ENCODE data around the gene PTK7.
A peak's percentile ranks its signal among the peaks of the same experiment; 100 is the strongest.
"Not testable (repeated sequence)": the region's sequence is repeated elsewhere in the genome, so short reads cannot be mapped to it uniquely, and the experiment has no call there.

The PTK7 gene

DNA sequence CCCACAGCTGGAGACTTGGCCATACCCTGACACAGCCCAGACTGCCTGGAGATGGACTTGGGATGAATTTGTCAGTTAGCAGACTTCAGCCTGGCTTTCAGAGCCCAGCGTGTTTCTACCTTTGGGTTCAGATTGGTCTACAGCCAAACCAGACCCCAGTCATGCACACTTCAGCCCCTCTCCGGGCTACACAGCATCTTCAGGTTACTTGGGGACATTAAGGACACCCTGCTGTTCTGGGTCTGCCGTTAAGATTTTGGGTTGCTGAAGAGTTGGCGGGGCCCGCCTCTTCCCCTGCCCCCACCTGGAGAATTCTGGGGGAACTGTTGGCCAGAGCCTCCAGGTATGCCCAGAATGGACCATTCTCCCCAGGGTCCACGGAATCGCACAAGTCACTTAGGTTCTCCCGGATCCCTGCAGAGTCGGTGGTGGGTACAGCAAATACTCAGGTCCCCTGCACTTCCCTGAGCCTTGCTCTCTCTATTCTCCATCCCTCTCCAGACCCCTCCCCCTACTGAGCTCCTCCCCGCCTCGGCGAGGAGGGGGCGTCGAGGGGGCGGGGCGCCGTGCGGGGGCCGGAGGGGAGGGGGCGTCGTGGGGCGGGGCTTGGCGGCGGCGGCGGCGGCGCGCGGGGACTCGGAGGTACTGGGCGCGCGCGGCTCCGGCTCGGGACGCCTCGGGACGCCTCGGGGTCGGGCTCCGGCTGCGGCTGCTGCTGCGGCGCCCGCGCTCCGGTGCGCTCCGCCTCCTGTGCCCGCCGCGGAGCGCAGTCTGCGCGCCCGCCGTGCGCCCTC lies at the start of gene PTK7:
PTK7 (plus strand) TSS at position 645 of the 794 bp plus-strand sequence. CDS start 175 bp downstream, outside the sequence.
- no peak for DNase-seq

DNA sequence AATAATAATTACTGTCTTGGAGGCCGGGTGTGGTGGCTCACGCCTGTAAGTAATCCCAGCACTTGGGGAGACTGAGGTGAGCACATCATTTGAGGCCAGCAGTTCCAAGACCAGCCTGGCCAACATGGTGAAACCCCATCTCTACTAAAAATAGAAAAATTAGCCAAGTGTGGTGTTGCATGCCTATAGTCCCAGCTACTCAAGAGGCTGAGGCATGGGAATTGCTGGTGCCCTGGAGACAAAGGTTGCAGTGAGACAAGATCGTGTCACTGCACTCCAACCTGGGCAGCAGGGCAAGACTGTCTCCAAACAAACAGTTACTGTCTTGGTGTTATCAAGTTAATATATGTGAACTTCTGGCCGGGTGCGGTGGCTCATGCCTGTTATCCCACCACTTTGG lies 49.7 kb upstream of the PTK7 start:
- DNase-seq = no peak

DNA sequence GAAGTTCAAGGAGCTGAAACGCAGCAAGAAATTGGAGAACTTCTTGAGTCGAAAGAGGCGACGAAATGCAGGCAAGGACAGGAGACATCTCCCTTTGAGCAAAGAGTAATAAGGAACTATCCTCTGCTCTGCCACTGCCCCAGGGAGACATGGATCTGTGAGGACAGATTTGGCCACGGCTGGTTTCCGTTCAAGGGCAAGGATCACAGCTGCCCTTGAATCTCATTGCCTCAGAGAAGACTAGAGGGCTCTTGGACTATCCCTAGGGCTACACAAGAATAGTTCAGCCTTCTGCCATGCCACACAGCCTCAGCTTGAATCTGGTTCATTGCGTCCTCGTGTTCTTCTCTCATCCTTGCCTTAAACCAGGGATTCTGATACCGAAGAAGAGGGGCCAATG lies 47.0 kb upstream of the PTK7 start:
- DNase-seq = no peak

DNA sequence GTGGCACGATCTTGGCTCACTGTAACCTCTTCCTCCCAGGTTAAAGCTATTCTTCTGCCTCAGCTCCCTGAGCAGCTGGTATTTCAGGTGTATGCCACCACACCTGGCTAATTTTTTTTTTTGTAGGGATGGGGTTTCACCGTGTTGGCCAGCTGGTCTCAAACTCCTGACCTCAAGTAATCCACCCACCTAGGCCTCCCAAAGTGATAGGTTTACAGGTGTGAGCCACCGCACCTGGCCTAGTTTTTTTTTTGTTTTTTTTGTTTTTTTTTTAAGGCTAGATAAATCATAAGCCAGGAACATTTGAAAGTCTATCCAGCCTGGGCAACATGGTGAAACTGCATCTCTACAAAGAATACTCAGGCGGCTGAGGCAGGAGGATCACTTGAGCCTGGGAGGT lies 43.8 kb upstream of the PTK7 start:
- DNase-seq = no peak

- DNase-seq = no peak
Observed at GRCh38 chr6:43033496-43034189, 42.5 kb upstream of the PTK7 start.

GRCh38 chr6:43034190-43034525 lies 42.0 kb upstream of the PTK7 start:
- DNase-seq = no peak

DNA sequence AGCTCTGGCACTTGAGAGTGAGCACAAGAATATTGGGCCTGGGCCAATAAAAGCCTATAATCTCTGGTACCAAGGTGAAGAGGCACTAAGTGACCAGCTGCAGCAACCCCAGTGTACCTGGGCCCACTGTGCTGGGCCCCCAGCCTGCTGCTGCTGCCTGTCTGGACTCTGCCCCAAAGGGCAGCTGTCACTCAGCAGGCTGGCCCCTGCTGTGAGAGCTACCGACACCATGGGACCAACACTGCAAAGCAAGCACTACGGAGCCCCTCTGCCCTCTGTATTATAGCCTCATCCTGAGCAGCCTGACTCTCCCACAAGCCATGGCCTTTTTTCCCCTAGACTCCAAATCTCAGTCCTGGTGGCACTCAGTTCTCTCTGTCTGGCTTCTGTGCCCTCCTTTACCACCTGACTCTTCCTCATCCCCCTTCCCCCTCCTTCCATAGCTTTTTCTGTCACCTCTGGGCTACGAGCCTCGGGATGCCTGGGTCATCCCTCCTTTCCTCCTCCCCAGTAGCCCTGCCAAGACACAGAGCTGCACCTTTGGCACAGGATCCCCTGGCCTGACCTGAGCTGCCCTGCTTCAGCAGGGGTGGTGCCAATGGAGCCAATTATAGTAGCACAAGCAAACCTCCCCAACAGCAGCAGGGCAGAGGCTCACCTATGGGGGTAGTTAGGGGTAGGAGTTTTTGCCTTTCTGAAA lies 40.5 kb upstream of the PTK7 start:
- no peak for DNase-seq

DNA sequence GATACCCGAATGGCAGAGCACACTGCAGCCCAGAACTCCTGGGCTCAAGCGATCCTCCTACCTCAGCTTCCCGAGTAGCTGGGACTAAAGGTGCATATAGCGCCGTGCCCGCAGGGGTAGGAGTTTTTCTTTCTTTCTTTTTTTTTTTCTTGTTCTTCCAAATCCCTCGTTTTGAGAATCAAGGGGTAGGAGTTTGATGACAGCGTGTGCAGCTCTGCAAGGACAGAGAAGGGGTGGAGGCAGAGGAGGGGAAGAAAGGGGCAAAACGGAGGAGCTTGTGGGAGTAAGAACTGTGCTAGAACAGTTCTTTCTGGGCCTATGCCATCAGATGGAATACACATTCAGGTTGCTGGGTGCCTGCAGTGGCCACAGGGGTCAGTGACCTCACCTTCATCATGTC lies 39.4 kb upstream of the PTK7 start:
- no peak for DNase-seq

- DNase-seq = no peak
Observed at GRCh38 chr6:43037197-43037596, 38.9 kb upstream of the PTK7 start.

GRCh38 chr6:43037706-43038105 lies 38.4 kb upstream of the PTK7 start:
- DNase-seq = no peak

GRCh38 chr6:43038727-43039126 lies 37.4 kb upstream of the PTK7 start:
- DNase-seq = no peak

DNA sequence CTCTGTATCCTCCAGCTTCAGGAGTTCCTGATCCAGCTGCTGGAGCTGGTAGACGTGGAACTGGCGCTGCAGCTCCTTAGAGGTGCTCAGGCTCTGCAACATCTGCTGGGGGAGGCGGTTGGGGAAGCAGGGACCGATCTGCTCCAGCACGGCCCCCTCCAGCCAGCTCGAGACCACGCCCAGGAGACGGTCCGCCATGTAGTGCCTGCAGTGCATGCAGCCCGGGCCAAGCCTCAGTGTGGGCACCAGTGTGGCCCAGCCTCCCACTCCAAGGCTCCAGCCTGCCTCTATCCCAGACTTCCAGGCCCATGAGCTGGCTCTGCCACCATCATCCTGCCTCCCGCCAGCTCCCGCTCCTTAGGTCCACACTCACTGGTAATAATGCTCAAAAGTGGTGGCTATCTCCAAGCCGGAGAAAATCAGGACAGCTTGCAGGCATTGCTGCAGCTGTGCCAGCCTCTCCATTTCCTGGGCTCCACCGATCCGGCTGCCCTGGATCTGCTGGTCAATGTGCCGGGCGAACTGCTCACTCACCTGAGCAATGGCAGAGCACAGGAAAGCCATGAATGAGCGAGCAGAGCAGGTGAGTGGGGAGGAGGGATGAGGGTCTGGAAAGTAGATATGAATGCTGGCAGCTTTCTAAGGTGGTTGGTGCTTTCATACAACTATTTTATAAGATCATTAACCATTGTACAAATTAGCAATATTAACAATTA lies 35.4 kb upstream of the PTK7 start:
- no peak for DNase-seq

DNA sequence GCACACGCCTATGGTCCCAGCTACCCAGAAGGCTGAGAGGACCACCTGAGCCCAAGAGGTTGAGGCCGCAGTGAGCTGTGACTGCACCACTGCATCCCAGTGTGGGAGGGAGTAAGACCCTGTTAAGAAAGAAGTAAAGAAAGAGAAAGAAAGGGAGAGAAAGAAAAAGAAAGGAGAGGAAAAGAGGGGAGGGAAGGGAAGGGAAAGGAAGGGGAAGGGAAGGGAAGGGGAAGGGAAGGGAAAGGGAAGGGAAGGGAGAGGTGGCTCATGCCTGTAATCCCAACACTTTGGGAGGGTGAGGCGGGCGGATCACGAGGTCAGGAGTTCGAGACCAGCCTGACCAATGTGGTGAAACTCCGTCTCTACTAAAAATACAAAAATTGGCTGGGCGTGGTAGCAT lies 34.6 kb upstream of the PTK7 start:
- not testable (repeated sequence) for DNase-seq

DNA sequence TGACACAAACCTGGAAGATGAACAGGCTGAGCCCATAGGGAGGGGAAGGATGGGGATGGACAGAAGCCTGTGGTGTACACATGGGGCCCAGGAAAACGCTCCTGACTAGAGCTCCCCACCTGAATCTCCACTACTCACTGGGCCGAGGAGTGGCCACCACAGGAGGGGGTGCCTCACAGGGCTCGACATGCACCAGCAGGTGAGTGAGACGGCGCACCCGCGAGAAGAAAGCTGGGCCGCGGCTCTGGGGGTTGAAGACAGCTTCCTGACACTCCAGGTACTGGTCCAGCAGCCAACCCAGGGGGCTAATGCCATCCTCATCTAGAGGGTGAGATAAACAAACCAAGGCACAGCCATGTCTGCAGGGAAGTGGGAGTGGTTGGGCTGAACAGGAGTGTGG lies 32.8 kb upstream of the PTK7 start:
- no peak for DNase-seq

GRCh38 chr6:43045371-43045930 lies 30.7 kb upstream of the PTK7 start:
- no peak for DNase-seq

DNA sequence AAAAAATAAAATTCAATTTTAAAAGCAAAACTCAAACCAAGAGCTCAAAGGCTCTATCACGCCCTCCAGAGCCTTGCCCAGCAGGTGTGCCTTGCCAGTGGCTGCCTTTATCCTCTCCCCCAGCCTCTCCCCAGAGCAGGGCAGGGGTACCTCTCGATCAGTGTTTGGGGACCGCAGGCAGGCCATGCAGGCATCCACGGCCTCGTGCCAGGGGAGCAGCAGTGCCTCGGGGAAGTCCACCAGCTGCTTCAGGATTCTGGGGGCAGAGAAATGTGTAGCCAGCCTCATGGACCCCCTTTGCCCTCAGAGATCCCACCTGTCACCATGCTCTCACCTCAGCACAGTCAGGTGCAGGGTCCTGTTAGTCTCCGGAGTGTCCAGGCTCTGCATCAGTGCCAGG lies 28.1 kb upstream of the PTK7 start:
- DNase-seq = no peak

DNA sequence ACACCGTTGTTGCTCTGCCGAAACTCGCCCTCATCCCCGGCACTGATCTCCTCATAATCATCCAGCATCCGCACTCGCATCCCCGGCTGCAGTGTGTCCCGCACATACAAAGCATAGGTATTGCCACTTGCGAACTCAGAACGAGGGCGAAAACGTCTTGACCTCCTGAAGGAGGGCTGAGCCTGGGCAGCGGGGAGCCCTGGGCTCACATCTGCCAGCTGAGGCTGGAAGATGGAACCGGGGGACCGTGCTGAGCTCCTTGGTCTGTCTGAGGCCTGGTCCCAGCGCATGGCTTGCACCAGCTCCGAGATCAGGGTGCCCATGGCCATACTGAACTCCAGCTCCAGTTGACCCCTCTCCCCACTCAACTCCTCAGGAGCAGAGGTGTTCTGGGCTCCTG lies 25.1 kb upstream of the PTK7 start:
- no peak for DNase-seq

GRCh38 chr6:43052225-43052841 lies 23.8 kb upstream of the PTK7 start:
- DNase-seq = no peak

DNA sequence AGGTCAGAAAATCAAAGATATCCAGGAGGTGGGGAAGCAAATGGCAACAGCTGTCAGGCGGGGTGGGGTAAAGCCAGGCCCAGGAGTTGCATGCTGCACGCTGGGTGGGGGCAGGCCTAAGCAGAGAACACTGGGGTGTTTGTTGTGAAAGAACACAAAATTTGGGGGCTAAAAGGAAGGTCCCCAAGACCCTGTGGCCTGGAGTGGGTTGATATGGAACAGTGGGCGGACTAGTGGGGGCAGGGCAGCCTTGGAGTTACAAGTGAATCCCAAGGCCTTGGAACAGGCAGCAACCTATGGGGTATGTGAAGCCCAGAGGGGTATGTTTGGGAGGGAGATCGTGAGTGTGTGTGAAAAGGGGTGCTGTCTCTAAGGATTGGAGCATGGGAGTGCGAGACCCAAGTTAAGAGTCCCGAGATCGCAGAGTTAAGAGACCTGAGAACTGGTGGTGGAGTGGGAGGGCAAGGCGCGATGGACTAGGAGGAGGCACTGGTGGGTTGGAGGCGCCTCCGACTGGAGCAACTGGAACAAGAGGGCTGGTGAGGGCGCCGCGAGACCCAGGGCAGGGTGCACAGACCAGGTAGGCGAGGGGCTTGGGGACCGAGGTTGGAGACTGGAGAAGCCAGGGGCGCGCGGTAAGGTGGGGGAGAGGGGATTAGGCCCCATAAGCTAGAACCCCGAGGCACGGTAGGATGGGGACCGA lies 23.1 kb upstream of the PTK7 start:
- DNase-seq = no peak

- peak; percentile 89 for DNase-seq
Observed at GRCh38 chr6:43053545-43054205, 22.4 kb upstream of the PTK7 start, which contains the start of gene CUL7. CUL7 (minus strand) TSS chr6:43053851; CDS start chr6:43052788, 1,063 bp downstream.
